ENCODE measurements around the gene PCTP.

DNA sequence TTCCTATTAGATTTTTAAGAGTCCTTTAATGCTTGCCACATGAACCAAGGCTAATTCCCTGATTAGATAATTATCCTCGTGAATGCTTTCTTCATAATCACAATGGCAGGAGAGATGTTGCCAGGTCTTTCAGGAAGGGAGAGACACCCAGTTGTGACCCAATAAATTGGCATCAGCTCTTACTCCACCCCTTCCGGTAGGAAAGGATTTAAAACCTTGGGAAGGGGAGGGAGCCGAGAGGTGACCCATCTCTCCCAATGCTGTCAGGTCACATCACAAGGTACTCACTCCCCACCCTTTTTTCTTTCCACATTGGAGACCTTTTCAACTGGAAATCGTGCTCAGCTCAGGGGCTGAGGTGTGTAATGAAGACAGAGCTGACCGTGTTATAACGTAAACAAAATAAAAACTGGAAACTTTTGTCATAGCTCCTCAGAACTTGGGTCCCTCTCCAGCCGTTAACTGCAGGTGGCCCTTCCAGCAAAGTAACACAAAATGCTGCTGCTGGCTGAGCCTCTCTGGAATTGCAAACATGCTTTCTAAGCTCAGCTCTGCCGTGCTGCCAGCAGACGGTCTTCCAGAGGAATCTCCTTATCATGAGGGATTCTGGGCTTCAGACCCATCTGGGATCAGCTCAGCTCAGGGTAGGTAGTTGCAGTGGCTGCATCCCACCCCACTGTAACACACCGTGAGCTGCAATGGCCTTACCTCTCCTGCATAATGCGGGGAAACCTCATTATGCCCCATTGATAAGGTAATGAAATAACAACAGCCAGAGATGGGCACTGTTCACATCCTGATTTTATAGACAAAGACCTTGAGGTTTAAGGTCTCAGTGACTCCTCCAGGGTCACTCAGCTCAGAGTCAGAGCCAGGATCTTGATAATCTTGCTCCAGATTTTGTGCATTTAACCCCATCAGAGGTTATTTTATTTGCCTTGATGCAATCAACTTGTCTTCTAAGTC lies 43.8 kb upstream of the PCTP start:
- no peak for TF ChIP-seq CTCF (IDR thresholded peaks at IDR 0.05)
- TF ChIP-seq POLR2A (IDR thresholded peaks at IDR 0.05) = no peak
- TF ChIP-seq POLR2AphosphoS5 (IDR thresholded peaks at IDR 0.05) = no peak
